SU-DHL-6 (cell line): ENCODE data around the gene CPLX4.

ENCODE experiments used
- H2AFZ ChIP-seq: fragments of 200-600 bp; sonication (generic); 2 replicates; pipeline ENCODE4 v1.6.1; 2014; ENCODE audit warnings: low read depth, mild to moderate bottlenecking, moderate library complexity, mixed read lengths, antibody characterized with exemption, low read length; ENCODE audit not compliant: severe bottlenecking
- H3F3A ChIP-seq: fragments of 200-600 bp; shearing (Covaris generic); 2 replicates; pipeline ENCODE4 v1.6.0; 2016; ENCODE audit warnings: antibody characterized with exemption, mild to moderate bottlenecking; ENCODE audit not compliant: insufficient read depth
- H3K27ac ChIP-seq: fragments of 200-600 bp; sonication (generic); 2 replicates; pipeline ENCODE4 v1.5.1; 2016; ENCODE audit warnings: low read depth, mild to moderate bottlenecking, low read length, moderate library complexity, mixed read lengths
- H3K27me3 ChIP-seq: fragments of 200-600 bp; sonication (generic), shearing (Covaris generic); 2 replicates; pipeline ENCODE4 v1.6.0; 2014; ENCODE audit warnings: mild to moderate bottlenecking, low read length
- H3K36me3 ChIP-seq: fragments of 200-600 bp; sonication (generic); 2 replicates; pipeline ENCODE4 v1.6.1; 2014; ENCODE audit warnings: mild to moderate bottlenecking, low read length, mixed read lengths
- H3K4me2 ChIP-seq: fragments of 300-600, 200-600 bp; shearing (Covaris generic), sonication (generic); 2 replicates; pipeline ENCODE4 v1.6.0; 2014; ENCODE audit warnings: low read length, low read depth, mild to moderate bottlenecking; ENCODE audit not compliant: poor library complexity, severe bottlenecking
- H3K4me3 ChIP-seq: fragments of 200-600 bp; sonication (generic); 2 replicates; pipeline ENCODE4 v1.5.1; 2014; ENCODE audit warnings: antibody characterized with exemption, low read length, mild to moderate bottlenecking, mixed read lengths; ENCODE audit not compliant: insufficient read depth, poor library complexity, severe bottlenecking
- H3K79me2 ChIP-seq: fragments of 200-600 bp; sonication (generic); 2 replicates; pipeline ENCODE4 v1.6.1; 2014; ENCODE audit warnings: mild to moderate bottlenecking, low read length, moderate library complexity; ENCODE audit not compliant: insufficient read depth
- H3K9ac ChIP-seq: fragments of 200-600 bp; sonication (generic); 2 replicates; pipeline ENCODE4 v1.7.0; 2014; ENCODE audit warnings: mild to moderate bottlenecking, low read length
- H3K9me2 ChIP-seq: fragments of 200-600 bp; sonication (generic); replicated peaks from 2 replicates; pipeline ENCODE4 v1.6.1; 2014; ENCODE audit warnings: low read length; ENCODE audit not compliant: insufficient read depth
- H3K9me3 ChIP-seq: fragments of 200-600 bp; sonication (generic); 2 replicates; pipeline ENCODE4 v1.6.1; 2014; ENCODE audit warnings: low read length, mixed read lengths; ENCODE audit not compliant: insufficient read depth
- H4K20me1 ChIP-seq: fragments of 200-600 bp; sonication (generic); 2 replicates; pipeline ENCODE4 v1.6.1; 2014; ENCODE audit warnings: low read depth, mild to moderate bottlenecking, antibody characterized with exemption, low read length, moderate library complexity, mixed read lengths
- EZH2phosphoT487 ChIP-seq: fragments of 200-600 bp; sonication (generic), shearing (Covaris generic); conservative IDR thresholded peaks from 2 replicates; pipeline ENCODE4 v1.6.1; 2018; ENCODE audit warnings: mild to moderate bottlenecking, antibody characterized with exemption, low read length, moderate library complexity, mixed read lengths
- TF ChIP-seq, protein P1 (sequence below): fragments of 200-600 bp; sonication (generic); IDR thresholded peaks from one replicate; pipeline ENCODE4 v1.5.1; 2017; ENCODE audit warnings: antibody characterized with exemption, mild to moderate bottlenecking, low read length, moderate library complexity; ENCODE audit not compliant: insufficient read depth, poor library complexity, severe bottlenecking

Gene CPLX4

GRCh38 chr18:59318460-59319050, at the start of gene CPLX4:
Gene CPLX4, minus strand, starts transcription at chr18:59318649. Its CDS starts 187 bp downstream, at chr18:59318462.
- TF ChIP-seq EZH2phosphoT487 = no peak
- TF ChIP-seq, protein P1, sequence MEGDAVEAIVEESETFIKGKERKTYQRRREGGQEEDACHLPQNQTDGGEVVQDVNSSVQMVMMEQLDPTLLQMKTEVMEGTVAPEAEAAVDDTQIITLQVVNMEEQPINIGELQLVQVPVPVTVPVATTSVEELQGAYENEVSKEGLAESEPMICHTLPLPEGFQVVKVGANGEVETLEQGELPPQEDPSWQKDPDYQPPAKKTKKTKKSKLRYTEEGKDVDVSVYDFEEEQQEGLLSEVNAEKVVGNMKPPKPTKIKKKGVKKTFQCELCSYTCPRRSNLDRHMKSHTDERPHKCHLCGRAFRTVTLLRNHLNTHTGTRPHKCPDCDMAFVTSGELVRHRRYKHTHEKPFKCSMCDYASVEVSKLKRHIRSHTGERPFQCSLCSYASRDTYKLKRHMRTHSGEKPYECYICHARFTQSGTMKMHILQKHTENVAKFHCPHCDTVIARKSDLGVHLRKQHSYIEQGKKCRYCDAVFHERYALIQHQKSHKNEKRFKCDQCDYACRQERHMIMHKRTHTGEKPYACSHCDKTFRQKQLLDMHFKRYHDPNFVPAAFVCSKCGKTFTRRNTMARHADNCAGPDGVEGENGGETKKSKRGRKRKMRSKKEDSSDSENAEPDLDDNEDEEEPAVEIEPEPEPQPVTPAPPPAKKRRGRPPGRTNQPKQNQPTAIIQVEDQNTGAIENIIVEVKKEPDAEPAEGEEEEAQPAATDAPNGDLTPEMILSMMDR = no peak
- no peak within 1 kb of the TSS for H3K4me3 ChIP-seq
- H3K4me2 ChIP-seq = no peak within 1 kb of the TSS
- H3K9me2 ChIP-seq = no peaks in the 10 kb centered on the region
- no peak within 1 kb of the TSS for H3K9ac ChIP-seq
- no peaks in the 10 kb centered on the region for H3K79me2 ChIP-seq
- H3K36me3 ChIP-seq = no peaks in the 10 kb centered on the region
- H4K20me1 ChIP-seq = no peaks in the 10 kb centered on the region
- H3K9me3 ChIP-seq = no peaks in the 10 kb centered on the region
- no peak within 1 kb of the TSS for H3K27ac ChIP-seq
- no peak within 1 kb of the TSS for H2AFZ ChIP-seq
- no peaks in the 10 kb centered on the region for H3K27me3 ChIP-seq
- no peaks in the 10 kb centered on the region for H3F3A ChIP-seq

- Histone ChIP-seq H3K27ac (no peak overlapping the region), H3K4me3 (no peak overlapping the region), H4K20me1 (no peaks in the 10 kb centered on the region), H3K9me2 (no peaks in the 10 kb centered on the region), H3K9me3 (no peaks in the 10 kb centered on the region), H3K4me2 (no peak overlapping the region), H3K27me3 (no peaks in the 10 kb centered on the region; the same call in 1 of the 2 replicates), H3K36me3 (no peaks in the 10 kb centered on the region), H3K79me2 (peaks cover 32% of the 10 kb centered on the region; the same call in 1 of the 2 replicates), H3F3A (no peaks in the 10 kb centered on the region), H3K9ac (no peak overlapping the region), H2AFZ (no peak overlapping the region)
- TF ChIP-seq, protein P1 = no peak
- TF ChIP-seq EZH2phosphoT487 = no peak
Observed at GRCh38 chr18:59360381-59360780, 41.9 kb upstream of the CPLX4 start.

GRCh38 chr18:59359576-59359952, 41.1 kb upstream of the CPLX4 start:
- Histone ChIP-seq H3K36me3 (peaks cover 7% of the 10 kb centered on the region; the same call in 1 of the 2 replicates), H3K27me3 (no peaks in the 10 kb centered on the region; the same call in 1 of the 2 replicates), H3K4me2 (peak overlapping the region; percentile 67), H4K20me1 (no peaks in the 10 kb centered on the region), H3K9me2 (no peaks in the 10 kb centered on the region), H3K27ac (no peak overlapping the region), H3F3A (no peaks in the 10 kb centered on the region), H3K79me2 (peaks cover 32% of the 10 kb centered on the region; the same call in 1 of the 2 replicates), H3K4me3 (peak overlapping the region; percentile 89), H2AFZ (peak overlapping the region; percentile 98), H3K9me3 (no peaks in the 10 kb centered on the region), H3K9ac (peak overlapping the region; percentile 72)
- TF ChIP-seq, protein P1 = no peak
- no peak for TF ChIP-seq EZH2phosphoT487
